HEK293 (cell line): ENCODE data around the gene NNAT.
"Not testable (repeated sequence)": the region's sequence is repeated elsewhere in the genome, so short reads cannot be mapped to it uniquely, and the experiment has no call there.

Source experiments
- CTCF ChIA-PET: fragments of 350-600 bp; formaldehyde crosslinking; extraction: SDS; loops from one replicate; lab custom pipeline; 2021; ENCODE audit warnings: antibody characterized with exemption; lab: Yijun Ruan, JAX
- POLR2A ChIA-PET: fragments of 300-600 bp; formaldehyde crosslinking; extraction: SDS; loops from one replicate; lab custom pipeline; 2020; ENCODE audit warnings: antibody characterized with exemption, inconsistent platforms; lab: Yijun Ruan, JAX
- H3K27ac ChIP-seq: fragments of 200-500 bp; sonication (Bioruptor generic); 2 replicates; pipeline ENCODE4 v1.5.1; 2014; ENCODE audit warnings: low read depth, low read length, control low read depth, inconsistent platforms; ENCODE audit errors: extremely low read depth
- H3K36me3 ChIP-seq, 2 experiments: fragments of 200-500 bp in 1 of 2; sonication (Bioruptor generic) in 1 of 2; 1 replicate in 1 of 2; 2 replicates in 1 of 2; pipeline ENCODE4 v1.5.1; 2014 to 2017; ENCODE audit warnings: inconsistent platforms in 2 of 2, low read length in 2 of 2; ENCODE audit not compliant: control insufficient read depth in 2 of 2, insufficient read depth in 1 of 2
- H3K4me1 ChIP-seq: fragments of 200-500 bp; sonication (Bioruptor generic); 2 replicates; pipeline ENCODE4 v1.5.1; 2014; ENCODE audit warnings: mild to moderate bottlenecking, low read length, inconsistent platforms; ENCODE audit not compliant: control insufficient read depth, insufficient read depth
- H3K4me3 ChIP-seq: 2 replicates; pipeline ENCODE4 v1.5.1; 2011; ENCODE audit warnings: low read depth, mild to moderate bottlenecking, control low read depth, low read length, moderate library complexity
- H3K9me3 ChIP-seq: fragments of 200-500 bp; sonication (Bioruptor generic); 2 replicates; pipeline ENCODE4 v1.5.1; 2014; ENCODE audit warnings: low read depth, low read length, inconsistent platforms; ENCODE audit not compliant: control insufficient read depth, insufficient read depth
- BCL11B ChIP-seq: fragments of 450-650 bp; formaldehyde crosslinking; IDR thresholded peaks from 2 replicates; pipeline ENCODE4 v1.5.1; 2016; ENCODE audit warnings: low read depth, missing biosample characterization, missing genetic modification characterization
- FEZF1 ChIP-seq: fragments of 450-650 bp; formaldehyde crosslinking; IDR thresholded peaks from 2 replicates; pipeline ENCODE4 v1.5.1; 2016; ENCODE audit warnings: missing biosample characterization, missing genetic modification characterization
- GFI1B ChIP-seq: fragments of 450-650 bp; formaldehyde crosslinking; IDR thresholded peaks from 2 replicates; pipeline ENCODE4 v1.5.1; 2016; ENCODE audit warnings: missing biosample characterization, missing genetic modification characterization
- OVOL3 ChIP-seq: fragments of 450-650 bp; formaldehyde crosslinking; IDR thresholded peaks from 2 replicates; pipeline ENCODE4 v1.5.1; 2016; ENCODE audit warnings: missing biosample characterization, missing genetic modification characterization
- PRDM1 ChIP-seq: fragments of 450-650 bp; formaldehyde crosslinking; IDR thresholded peaks from 2 replicates; pipeline ENCODE4; 2016; ENCODE audit warnings: missing biosample characterization, missing genetic modification characterization
- ZNF10 ChIP-seq: fragments of 450-650 bp; formaldehyde crosslinking; IDR thresholded peaks from 2 replicates; pipeline ENCODE4 v1.5.1; 2017; ENCODE audit warnings: missing biosample characterization, missing genetic modification characterization
- ZNF133 ChIP-seq: fragments of 450-650 bp; formaldehyde crosslinking; IDR thresholded peaks from 2 replicates; pipeline ENCODE4 v1.5.1; 2016; ENCODE audit warnings: missing biosample characterization, missing genetic modification characterization
- ZNF169 ChIP-seq: fragments of 450-650 bp; formaldehyde crosslinking; IDR thresholded peaks from 2 replicates; pipeline ENCODE4 v1.5.1; 2016; ENCODE audit warnings: missing biosample characterization, missing genetic modification characterization
- ZNF211 ChIP-seq: fragments of 450-650 bp; formaldehyde crosslinking; IDR thresholded peaks from 2 replicates; pipeline ENCODE4 v1.5.1; 2016; ENCODE audit warnings: low read depth, missing biosample characterization, missing genetic modification characterization
- ZNF26 ChIP-seq: fragments of 450-650 bp; formaldehyde crosslinking; IDR thresholded peaks from 2 replicates; pipeline ENCODE4 v1.5.1; 2016; ENCODE audit warnings: missing biosample characterization, missing genetic modification characterization
- ZNF280C ChIP-seq: fragments of 450-650 bp; formaldehyde crosslinking; IDR thresholded peaks from 2 replicates; pipeline ENCODE4 v1.5.1; 2016; ENCODE audit warnings: missing biosample characterization, missing genetic modification characterization
- ZNF510 ChIP-seq: fragments of 450-650 bp; formaldehyde crosslinking; IDR thresholded peaks from 2 replicates; pipeline ENCODE4 v1.5.1; 2018; ENCODE audit warnings: mild to moderate bottlenecking, missing genetic modification characterization, missing biosample characterization; ENCODE audit not compliant: insufficient replicate concordance
- ZNF560 ChIP-seq: fragments of 450-650 bp; formaldehyde crosslinking; IDR thresholded peaks from 2 replicates; pipeline ENCODE4 v1.5.1; 2017; ENCODE audit warnings: missing biosample characterization, missing genetic modification characterization, borderline replicate concordance
- ZNF664 ChIP-seq: fragments of 450-650 bp; formaldehyde crosslinking; IDR thresholded peaks from 2 replicates; pipeline ENCODE4 v1.5.1; 2016; ENCODE audit warnings: missing biosample characterization, missing genetic modification characterization
- ZNF670 ChIP-seq: fragments of 450-650 bp; formaldehyde crosslinking; IDR thresholded peaks from 2 replicates; pipeline ENCODE4 v1.5.1; 2016; ENCODE audit warnings: missing biosample characterization, missing genetic modification characterization, low read depth
- ZNF677 ChIP-seq: fragments of 450-650 bp; IDR thresholded peaks from 2 replicates; pipeline ENCODE4 v1.5.0; 2018; ENCODE audit warnings: missing biosample characterization, mild to moderate bottlenecking, missing genetic modification characterization, moderate library complexity
- ZXDB ChIP-seq: fragments of 450-650 bp; formaldehyde crosslinking; IDR thresholded peaks from 2 replicates; pipeline ENCODE4 v1.5.1; 2016; ENCODE audit warnings: missing biosample characterization, missing genetic modification characterization
- TF ChIP-seq, protein P1 (sequence below): fragments of 450-650 bp; formaldehyde crosslinking; IDR thresholded peaks from 2 replicates; pipeline ENCODE4 v1.5.1; 2017; ENCODE audit warnings: missing biosample characterization, missing genetic modification characterization
- TF ChIP-seq, protein P2 (sequence below): fragments of 450-650 bp; formaldehyde crosslinking; optimal IDR thresholded peaks from 2 replicates; pipeline ENCODE3; 2016; ENCODE audit warnings: missing biosample characterization, mild to moderate bottlenecking, missing genetic modification characterization
- TF ChIP-seq, protein P3 (sequence below): fragments of 450-650 bp; formaldehyde crosslinking; IDR thresholded peaks from 2 replicates; pipeline ENCODE4 v1.5.1; 2016; ENCODE audit warnings: missing biosample characterization, missing genetic modification characterization, low read depth
- TF ChIP-seq, protein P4 (sequence below): fragments of 450-650 bp; formaldehyde crosslinking; IDR thresholded peaks from 2 replicates; pipeline ENCODE4 v1.5.1; 2016; ENCODE audit warnings: missing biosample characterization, missing genetic modification characterization
- TF ChIP-seq, protein P5 (sequence below): IDR thresholded peaks from 2 replicates; pipeline ENCODE4 v1.6.1; 2011; ENCODE audit warnings: mild to moderate bottlenecking, low read depth, low read length, borderline replicate concordance

The NNAT gene

GRCh38 chr20:37539424-37539823, 18.4 kb downstream of the NNAT start:
- POLR2A ChIA-PET: interaction anchor here (0.7 to 1.5 kb wide), 2 partner anchors 250 to 262 kb away, joined by 3 to 4 read pairs; partner anchors contain the start of gene MANBAL
- Histone ChIP-seq H3K4me1 (no peaks in the 10 kb centered on the region), H3K9me3 (no peaks in the 10 kb centered on the region), H3K36me3 (no peaks in the 10 kb centered on the region), H3K4me3 (no peak overlapping the region), H3K27ac (no peak overlapping the region)
- CTCF ChIA-PET: interaction anchor here (1.7 to 2.0 kb wide), 2 partner anchors 154 to 344 kb away, joined by 4 to 6 read pairs; no protein-coding TSS in a partner anchor
- no peak for TF ChIP-seq ZNF10
- no peak for TF ChIP-seq ZNF169 (tag by site-specific recombination)

DNA sequence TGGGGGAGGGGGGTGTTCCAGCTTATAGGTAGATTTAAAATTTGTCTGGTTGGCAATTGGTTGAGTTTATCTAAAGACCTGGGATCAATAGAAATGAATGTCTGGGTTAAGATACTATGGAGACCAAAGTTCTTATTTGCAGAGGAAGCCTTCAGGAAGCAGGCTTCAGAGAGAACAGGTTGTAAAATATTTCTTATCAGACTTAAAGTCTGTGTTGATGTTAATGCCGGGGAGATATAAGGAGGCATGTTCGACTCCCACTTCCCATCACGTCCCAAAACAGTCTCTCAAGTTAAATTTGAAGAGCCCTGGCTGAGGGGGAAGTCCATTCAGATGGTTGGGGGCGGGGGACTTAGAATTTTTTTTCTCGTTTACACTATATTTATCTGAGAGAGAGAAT, 19.0 kb downstream of the NNAT start:
- POLR2A ChIA-PET: no interaction called here
- no peak overlapping the region for H3K27ac ChIP-seq
- H3K4me3 ChIP-seq: no peak overlapping the region
- no peaks in the 10 kb centered on the region for H3K9me3 ChIP-seq
- H3K36me3 ChIP-seq: no peaks in the 10 kb centered on the region
- CTCF ChIA-PET: interaction anchor here (1.7 kb wide), 1 partner anchor 344 kb away, joined by 4 read pairs; no protein-coding TSS in a partner anchor
- H3K4me1 ChIP-seq: no peaks in the 10 kb centered on the region
- no peak for TF ChIP-seq ZNF211 (tag by site-specific recombination)
- no peak for TF ChIP-seq ZNF133 (tag by site-specific recombination)
- TF ChIP-seq ZXDB (tag by site-specific recombination): no peak
- TF ChIP-seq, protein P1, sequence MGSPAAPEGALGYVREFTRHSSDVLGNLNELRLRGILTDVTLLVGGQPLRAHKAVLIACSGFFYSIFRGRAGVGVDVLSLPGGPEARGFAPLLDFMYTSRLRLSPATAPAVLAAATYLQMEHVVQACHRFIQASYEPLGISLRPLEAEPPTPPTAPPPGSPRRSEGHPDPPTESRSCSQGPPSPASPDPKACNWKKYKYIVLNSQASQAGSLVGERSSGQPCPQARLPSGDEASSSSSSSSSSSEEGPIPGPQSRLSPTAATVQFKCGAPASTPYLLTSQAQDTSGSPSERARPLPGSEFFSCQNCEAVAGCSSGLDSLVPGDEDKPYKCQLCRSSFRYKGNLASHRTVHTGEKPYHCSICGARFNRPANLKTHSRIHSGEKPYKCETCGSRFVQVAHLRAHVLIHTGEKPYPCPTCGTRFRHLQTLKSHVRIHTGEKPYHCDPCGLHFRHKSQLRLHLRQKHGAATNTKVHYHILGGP: no peak
- TF ChIP-seq FEZF1: no peak
- no peak for TF ChIP-seq ZNF280C (tag by site-specific recombination)
- no peak for TF ChIP-seq BCL11B
- no peak for TF ChIP-seq ZNF560 (tag by site-specific recombination)
- TF ChIP-seq ZNF510: no peak
- TF ChIP-seq, protein P2, sequence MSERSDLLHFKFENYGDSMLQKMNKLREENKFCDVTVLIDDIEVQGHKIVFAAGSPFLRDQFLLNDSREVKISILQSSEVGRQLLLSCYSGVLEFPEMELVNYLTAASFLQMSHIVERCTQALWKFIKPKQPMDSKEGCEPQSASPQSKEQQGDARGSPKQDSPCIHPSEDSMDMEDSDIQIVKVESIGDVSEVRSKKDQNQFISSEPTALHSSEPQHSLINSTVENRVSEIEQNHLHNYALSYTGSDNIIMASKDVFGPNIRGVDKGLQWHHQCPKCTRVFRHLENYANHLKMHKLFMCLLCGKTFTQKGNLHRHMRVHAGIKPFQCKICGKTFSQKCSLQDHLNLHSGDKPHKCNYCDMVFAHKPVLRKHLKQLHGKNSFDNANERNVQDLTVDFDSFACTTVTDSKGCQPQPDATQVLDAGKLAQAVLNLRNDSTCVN (tag by site-specific recombination): no peak
- TF ChIP-seq, protein P3, sequence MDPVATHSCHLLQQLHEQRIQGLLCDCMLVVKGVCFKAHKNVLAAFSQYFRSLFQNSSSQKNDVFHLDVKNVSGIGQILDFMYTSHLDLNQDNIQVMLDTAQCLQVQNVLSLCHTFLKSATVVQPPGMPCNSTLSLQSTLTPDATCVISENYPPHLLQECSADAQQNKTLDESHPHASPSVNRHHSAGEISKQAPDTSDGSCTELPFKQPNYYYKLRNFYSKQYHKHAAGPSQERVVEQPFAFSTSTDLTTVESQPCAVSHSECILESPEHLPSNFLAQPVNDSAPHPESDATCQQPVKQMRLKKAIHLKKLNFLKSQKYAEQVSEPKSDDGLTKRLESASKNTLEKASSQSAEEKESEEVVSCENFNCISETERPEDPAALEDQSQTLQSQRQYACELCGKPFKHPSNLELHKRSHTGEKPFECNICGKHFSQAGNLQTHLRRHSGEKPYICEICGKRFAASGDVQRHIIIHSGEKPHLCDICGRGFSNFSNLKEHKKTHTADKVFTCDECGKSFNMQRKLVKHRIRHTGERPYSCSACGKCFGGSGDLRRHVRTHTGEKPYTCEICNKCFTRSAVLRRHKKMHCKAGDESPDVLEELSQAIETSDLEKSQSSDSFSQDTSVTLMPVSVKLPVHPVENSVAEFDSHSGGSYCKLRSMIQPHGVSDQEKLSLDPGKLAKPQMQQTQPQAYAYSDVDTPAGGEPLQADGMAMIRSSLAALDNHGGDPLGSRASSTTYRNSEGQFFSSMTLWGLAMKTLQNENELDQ (tag by site-specific recombination): no peak
- TF ChIP-seq PRDM1: no peak
- TF ChIP-seq ZNF677 (tag by site-specific recombination): no peak
- TF ChIP-seq ZNF664 (tag by site-specific recombination): no peak
- TF ChIP-seq ZNF26 (tag by site-specific recombination): no peak
- TF ChIP-seq OVOL3 (tag by site-specific recombination): no peak
- TF ChIP-seq GFI1B (tag by site-specific recombination): no peak
- no peak for TF ChIP-seq ZNF670 (tag by site-specific recombination)
- TF ChIP-seq, protein P4, sequence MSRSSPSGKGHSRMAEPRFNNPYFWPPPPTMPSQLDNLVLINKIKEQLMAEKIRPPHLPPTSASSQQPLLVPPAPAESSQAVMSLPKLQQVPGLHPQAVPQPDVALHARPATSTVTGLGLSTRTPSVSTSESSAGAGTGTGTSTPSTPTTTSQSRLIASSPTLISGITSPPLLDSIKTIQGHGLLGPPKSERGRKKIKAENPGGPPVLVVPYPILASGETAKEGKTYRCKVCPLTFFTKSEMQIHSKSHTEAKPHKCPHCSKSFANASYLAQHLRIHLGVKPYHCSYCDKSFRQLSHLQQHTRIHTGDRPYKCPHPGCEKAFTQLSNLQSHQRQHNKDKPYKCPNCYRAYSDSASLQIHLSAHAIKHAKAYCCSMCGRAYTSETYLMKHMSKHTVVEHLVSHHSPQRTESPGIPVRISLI: no peak
- TF ChIP-seq, protein P5, sequence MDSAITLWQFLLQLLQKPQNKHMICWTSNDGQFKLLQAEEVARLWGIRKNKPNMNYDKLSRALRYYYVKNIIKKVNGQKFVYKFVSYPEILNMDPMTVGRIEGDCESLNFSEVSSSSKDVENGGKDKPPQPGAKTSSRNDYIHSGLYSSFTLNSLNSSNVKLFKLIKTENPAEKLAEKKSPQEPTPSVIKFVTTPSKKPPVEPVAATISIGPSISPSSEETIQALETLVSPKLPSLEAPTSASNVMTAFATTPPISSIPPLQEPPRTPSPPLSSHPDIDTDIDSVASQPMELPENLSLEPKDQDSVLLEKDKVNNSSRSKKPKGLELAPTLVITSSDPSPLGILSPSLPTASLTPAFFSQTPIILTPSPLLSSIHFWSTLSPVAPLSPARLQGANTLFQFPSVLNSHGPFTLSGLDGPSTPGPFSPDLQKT: no peak

- POLR2A ChIA-PET, H3K9me3 ChIP-seq, H3K4me1 ChIP-seq, H3K36me3 ChIP-seq, H3K27ac ChIP-seq, H3K4me3 ChIP-seq: not testable (repeated sequence)
- CTCF ChIA-PET: interaction anchor here (0.7 to 1.6 kb wide), 4 partner anchors 8 to 160 kb away, joined by 3 to 4 read pairs (median 3); no protein-coding TSS in a partner anchor
Measured at GRCh38 chr20:37540838-37541237, 19.8 kb downstream of the NNAT start.
